Stimulated activated CD4-positive, alpha-beta T cell treated with anti-CD3 and anti-CD28 coated beads, Interleukin-1b, Interleukin-23, amount 100 ng/mL, for 48 hours (primary cell): ENCODE measurements around the gene ANKRD28.
A peak's percentile ranks its signal among the peaks of the same experiment; 100 is the strongest.
"Not testable (repeated sequence)": the region's sequence is repeated elsewhere in the genome, so short reads cannot be mapped to it uniquely, and the experiment has no call there.

Experiments
- DNase-seq: peaks from one replicate; pipeline ENCODE4 v3.0.0-alpha.2; 2020

ANKRD28 gene

DNA sequence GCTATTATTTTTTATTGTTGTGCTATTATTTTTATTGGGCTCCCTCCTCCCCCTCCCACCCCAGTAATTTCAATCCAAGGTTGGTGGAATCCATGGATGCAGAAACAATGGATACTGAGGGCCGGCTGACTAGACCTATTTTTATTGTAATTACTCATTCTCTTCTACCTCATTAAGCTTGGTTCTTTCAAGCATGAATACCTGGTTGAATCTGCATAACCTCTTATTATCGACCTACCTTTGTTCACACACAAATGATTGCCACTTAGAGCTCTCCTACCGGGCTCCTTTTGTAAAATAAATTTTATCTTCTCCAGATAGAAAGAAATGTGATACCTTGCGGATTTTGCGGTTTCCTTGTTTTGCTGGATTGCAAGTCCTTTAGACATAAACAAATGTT, 164.6 kb downstream of the ANKRD28 start:
- no peak for DNase-seq

DNA sequence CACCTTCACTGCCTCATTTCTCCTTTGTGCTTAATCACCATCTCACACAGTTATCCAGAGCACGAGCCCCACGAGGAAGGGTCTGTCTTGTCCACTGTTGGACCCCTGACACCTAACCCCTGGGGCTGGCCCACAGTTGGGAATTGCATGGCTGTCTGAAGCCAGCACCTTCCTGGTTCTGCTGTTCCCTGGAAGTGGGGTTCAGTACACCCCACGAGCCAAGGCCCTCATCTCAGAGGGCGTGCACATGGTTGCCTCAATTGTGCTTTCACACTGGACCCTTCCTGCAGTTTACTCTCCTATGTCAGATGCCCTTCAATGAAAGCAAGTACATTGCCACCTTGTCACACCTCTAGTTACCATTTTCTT, 165.6 kb downstream of the ANKRD28 start:
- no peak for DNase-seq

DNA sequence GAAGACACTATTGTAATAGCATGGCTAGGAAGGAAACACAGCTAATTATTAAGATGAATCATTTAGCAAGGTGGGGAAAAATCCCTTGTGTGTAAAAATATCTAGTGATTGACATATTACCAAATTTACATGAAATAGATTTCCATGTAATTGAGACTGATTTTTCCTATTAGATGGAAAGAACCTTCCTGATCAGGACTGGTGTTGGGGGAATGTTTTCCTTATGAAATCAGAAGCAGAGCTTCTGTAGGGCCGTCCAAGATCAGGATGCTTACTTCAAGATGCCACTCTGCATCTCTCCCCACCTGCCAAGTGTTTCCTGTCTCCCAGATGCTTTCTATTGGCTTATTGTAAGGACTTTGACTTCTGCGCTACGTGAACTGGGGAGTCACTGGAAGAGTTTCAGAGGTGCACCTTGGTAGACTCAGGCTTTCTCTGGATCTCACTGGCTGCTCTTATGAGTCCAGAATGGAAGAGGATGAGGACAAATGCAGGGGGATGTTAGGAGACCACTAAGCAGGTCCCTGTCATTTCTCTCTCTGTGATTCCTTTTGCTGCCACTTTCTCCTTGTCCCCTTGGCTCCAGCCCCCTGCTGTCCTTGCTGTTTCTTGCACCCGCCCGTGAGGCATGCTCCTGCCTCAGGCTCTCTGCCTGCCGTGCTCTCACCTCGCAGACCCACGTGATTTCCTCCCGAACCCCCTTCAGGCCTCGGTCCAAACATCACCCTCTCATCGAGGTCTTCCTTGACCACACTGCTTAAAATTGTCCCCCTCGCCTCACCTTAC, 166.2 kb downstream of the ANKRD28 start:
- DNase-seq, result no peak

DNA sequence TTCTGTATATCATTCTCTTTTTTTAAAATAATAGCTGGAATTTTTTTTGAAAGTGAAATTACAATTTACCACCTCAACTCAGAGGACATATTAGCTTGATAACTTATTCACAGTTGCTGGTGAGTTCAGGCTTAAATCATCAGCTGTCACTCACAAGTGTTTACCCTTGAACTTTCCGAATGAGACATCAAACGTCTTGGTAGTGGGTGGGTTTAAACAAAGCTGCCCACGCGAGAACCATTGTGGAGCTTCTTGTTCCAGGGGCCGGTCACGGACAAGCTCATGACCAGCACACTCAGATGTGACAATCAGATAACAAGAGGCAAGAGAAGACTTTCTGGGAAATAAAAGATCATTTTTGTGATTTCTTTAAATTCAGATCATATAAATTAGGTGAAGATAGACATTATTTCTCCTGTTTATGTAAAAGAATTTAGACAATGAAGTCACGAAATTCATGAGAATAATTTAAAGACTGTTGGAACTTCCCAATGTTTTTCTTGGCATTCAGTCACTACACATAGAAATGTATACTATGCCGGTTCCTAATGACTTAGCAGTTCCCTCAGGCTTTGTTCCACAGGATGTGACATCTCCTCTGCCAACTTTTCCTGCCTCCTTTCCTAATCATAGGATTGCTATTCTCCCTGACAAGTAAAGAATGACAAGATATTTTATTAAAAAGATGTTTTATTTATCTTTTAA, 167.0 kb downstream of the ANKRD28 start:
- DNase-seq, result no peak

DNA sequence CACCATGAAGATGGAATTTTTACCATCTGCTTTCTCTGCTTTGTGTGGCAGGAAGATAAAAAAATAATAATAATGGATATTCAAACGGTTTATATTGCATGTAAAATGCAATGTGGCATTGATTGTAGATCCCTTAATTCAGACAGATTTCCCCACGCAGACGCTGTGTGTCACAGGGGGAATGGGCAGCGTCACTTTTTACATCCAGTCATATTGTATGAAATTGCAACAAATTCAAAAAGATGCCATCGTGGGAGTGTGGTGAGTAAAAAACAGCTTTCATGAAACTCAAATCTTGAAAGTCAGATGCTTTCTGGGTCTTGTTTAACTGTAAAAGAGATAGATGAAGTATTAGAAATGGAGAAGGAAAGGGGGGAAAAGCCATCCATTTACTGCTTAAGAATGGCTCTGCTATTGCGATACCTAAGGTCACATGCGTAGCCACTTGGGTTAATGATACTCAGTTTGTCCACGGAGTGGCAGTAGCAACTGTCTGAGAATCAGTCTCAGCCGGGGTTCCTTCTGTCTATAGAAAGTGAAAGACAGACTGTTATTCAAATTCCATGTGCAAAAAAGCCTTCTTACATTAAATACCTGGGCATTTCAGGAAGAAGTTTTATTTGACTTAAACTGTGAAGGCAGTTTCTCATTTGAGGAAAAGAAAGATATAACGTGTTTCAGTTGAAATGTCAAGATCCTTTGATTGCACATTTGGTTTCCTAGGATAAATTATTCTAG, 167.8 kb downstream of the ANKRD28 start:
- DNase-seq, result peak; percentile 63

DNA sequence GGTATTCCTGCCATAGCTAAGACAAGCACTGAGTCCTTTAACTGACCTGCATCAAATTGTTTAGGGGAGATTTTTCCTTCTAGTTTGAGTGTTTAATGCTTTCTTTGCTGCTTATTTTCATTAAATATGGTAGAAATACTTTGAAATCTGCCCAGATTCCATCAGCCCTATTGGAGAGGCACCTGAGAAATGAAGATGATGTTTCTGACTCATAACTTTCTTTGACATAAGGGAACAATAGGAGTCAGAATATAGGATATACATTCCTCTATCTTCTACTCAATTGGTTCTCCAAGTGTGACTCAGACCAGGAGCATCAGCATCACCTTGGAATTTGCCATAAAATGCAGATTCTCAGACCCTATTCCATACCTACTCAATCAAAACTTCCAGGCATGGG, 168.8 kb downstream of the ANKRD28 start:
- no peak for DNase-seq

DNA sequence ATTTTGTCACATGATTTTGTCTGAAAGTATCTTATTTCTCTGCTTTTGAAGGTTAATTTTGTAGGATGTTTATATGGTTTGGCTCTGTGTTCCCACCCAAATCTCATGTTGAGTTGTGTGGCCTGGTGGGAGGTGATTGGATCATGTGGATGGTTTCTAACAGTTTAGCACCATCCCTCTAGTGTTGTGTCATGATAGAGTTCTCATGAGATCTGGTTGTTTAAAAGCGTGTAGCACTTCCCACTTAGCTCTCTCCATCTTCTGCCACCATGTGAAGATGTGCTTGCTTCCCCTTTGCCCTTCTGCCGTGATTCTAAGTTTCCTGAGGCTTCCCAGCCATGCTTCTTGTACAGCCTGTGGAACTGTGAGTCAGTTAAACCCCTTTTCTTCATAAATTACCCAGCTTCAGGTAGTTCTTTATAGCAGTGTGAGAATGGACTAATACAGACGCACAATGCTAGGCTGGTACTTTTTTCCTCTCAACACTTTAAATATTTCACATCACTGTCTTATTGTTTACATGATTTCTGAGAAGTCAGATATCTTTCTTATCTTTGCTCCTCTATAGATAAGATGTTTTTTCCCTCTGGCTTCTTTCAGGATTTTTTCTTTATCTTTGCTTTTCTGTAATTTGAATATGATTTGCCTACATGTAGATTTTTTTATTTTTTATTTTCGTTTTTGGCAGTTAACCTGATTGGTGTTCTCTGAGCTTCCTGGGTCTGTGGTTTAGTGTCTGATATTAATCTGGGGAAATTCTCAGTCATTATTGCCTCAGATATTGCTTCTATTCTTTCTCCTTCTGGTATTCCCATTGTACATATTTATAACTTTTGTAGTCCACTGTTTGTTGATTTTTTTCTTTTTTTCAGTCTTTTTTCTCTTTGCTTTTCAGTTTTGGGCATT, 174.0 kb downstream of the ANKRD28 start:
- no peak for DNase-seq

DNA sequence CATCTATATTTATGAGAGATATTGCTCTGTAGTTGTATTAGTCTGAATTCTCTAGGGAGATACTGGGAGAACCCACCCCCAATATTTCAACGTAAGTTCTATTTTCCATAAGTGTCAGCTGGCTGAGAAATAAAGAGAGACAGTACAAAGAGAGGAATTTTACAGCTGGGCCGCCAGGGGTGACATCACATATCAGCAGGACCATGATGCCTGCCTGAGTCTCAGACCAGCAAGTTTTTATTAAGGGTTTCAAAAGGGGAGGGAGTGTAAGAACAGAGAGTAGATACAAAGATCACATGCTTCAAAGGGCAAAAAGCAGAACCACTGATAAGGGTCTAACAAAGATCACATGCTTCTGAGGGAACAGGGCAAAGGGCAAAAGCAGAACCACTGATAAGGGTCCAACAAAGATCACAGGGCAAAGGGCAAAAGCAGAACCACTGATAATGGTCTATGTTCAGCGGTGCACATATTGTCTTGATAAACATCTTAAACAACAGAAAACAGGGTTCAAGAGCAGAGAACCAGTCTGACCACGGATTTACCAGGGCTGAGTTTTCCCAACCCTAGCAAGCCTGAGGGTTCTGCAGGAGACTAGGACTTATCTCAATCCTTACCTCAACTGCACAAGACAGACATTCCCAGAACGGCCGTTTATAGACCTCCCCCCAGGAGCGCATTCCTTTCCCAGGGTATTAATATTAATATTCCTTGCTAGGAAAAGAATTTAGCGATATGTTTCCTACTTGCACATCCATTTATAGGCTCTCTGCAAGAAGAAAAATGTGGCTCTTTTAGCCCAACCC, 177.9 kb downstream of the ANKRD28 start:
- DNase-seq, result not testable (repeated sequence)
